ENCODE results near the gene CR1.

DNA sequence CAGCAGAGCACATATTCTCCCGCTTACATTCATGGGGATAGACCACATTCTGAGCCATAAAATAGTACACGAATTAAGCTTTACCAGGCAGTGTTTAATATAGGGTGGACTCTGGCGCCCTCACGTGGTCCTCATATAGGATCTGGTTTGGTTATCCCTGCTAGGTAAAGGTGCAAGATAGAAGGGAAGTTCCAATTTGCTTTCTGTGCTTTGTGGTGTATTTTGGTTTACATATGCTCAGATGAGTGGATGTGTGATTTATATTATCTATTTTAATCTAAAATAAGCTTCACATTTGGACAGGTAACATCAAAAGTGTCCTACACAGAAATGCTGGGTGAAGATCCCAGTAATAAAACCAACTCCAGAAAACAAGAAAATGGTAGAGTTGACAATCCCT, 3.6 kb downstream of the CR1 start:
- TF ChIP-seq, protein P1, sequence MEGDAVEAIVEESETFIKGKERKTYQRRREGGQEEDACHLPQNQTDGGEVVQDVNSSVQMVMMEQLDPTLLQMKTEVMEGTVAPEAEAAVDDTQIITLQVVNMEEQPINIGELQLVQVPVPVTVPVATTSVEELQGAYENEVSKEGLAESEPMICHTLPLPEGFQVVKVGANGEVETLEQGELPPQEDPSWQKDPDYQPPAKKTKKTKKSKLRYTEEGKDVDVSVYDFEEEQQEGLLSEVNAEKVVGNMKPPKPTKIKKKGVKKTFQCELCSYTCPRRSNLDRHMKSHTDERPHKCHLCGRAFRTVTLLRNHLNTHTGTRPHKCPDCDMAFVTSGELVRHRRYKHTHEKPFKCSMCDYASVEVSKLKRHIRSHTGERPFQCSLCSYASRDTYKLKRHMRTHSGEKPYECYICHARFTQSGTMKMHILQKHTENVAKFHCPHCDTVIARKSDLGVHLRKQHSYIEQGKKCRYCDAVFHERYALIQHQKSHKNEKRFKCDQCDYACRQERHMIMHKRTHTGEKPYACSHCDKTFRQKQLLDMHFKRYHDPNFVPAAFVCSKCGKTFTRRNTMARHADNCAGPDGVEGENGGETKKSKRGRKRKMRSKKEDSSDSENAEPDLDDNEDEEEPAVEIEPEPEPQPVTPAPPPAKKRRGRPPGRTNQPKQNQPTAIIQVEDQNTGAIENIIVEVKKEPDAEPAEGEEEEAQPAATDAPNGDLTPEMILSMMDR (IDR thresholded peaks at IDR 0.05; ENCODE audit: insufficient read depth, low read depth, low read length) = peak; percentile 85
- TF ChIP-seq EZH2 (IDR thresholded peaks at IDR 0.05; ENCODE audit: insufficient read depth, low read length) = no peak
